ENCODE data around the gene CAMTA1. TPM values are rescaled to one million over a fixed set of nuclear protein-coding genes. Genes with fewer than 3 reads are reported as not detected.

Gene CAMTA1
- total RNA-seq, 1 experiment from 2014 or later: 69.5 TPM

GRCh38 chr1:6775261-6776043, 9.8 kb upstream of the CAMTA1 start:
- H3K4me3 ChIP-seq (replicated peaks in 1 of 2; ENCODE audit: low read depth in 1 of 2, low read length in 2 of 2): no peak overlapping the region
- H3K9me2 ChIP-seq (ENCODE audit: insufficient read depth): no peaks in the 10 kb centered on the region
- CTCF ChIA-PET: no interaction called here
- no peak for TF ChIP-seq ZFX (IDR thresholded peaks at IDR 0.05)
- TF ChIP-seq ZBTB33 (IDR thresholded peaks at IDR 0.05; ENCODE audit: extremely low read depth, insufficient replicate concordance, low read length): no peak
- POLR2A ChIA-PET: no interaction called here
- H3K4me1 ChIP-seq (ENCODE audit: control insufficient read depth in 1 of 2, insufficient read depth in 2 of 2, low read length in 2 of 2): peaks cover 0 to 4% of the 10 kb centered on the region in 2 experiments; a peak in 1 of 4 replicates
- H3K36me3 ChIP-seq (ENCODE audit: control insufficient read depth in 1 of 2, insufficient read depth in 2 of 2, low read length in 2 of 2): no peaks in the 10 kb centered on the region
- RAD21 ChIA-PET (ENCODE audit: low non-redundant PET in 1 of 2, low total read pairs in 2 of 2, uncharacterized antibody in 2 of 2, unreplicated experiment in 2 of 2): no interaction called here
- H3K4me2 ChIP-seq (ENCODE audit: low read length): no peak overlapping the region
- no TSS peak for BruUV-seq (replicated peaks)
- no peaks in the 10 kb centered on the region for H3K9me3 ChIP-seq (ENCODE audit: control insufficient read depth in 1 of 2, insufficient read depth in 1 of 2, low read depth in 1 of 2, low read length in 2 of 2)
- no peak for ATAC-seq
- H3K9ac ChIP-seq (ENCODE audit: low read length): no peak overlapping the region
- H3K79me2 ChIP-seq (ENCODE audit: insufficient read depth, low read length): no peaks in the 10 kb centered on the region
- no peak overlapping the region for H2AFZ ChIP-seq (ENCODE audit: low read depth, low read length, poor library complexity, severe bottlenecking)
- no peaks in the 10 kb centered on the region for H4K20me1 ChIP-seq (ENCODE audit: insufficient read depth)
- peaks cover 4% of the 10 kb centered on the region; the same call in 1 of the 2 replicates for H3K27me3 ChIP-seq (ENCODE audit: insufficient read depth, low read length)
- no peak for DNase-seq (ENCODE audit: low read depth, low spot score)
- H3K27ac ChIP-seq (ENCODE audit: low read depth, low read length): no peak overlapping the region
- intact Hi-C loops (cut with micrococcal nuclease): no loop called here

- H4K20me1 ChIP-seq (ENCODE audit: insufficient read depth): no peaks in the 10 kb centered on the region
- intact Hi-C loops (cut with micrococcal nuclease): no loop called here
- H3K9ac ChIP-seq (ENCODE audit: low read length): no peak overlapping the region
- no peak overlapping the region for H3K27ac ChIP-seq (ENCODE audit: low read depth, low read length)
- RAD21 ChIA-PET (ENCODE audit: low non-redundant PET in 1 of 2, low total read pairs in 2 of 2, uncharacterized antibody in 2 of 2, unreplicated experiment in 2 of 2): no interaction called here
- no TSS peak for BruUV-seq (replicated peaks)
- no peak overlapping the region for H3K4me3 ChIP-seq (replicated peaks in 1 of 2; ENCODE audit: low read depth in 1 of 2, low read length in 2 of 2)
- POLR2A ChIA-PET: no interaction called here
- H3K9me3 ChIP-seq (ENCODE audit: control insufficient read depth in 1 of 2, insufficient read depth in 1 of 2, low read depth in 1 of 2, low read length in 2 of 2): no peaks in the 10 kb centered on the region
- no peaks in the 10 kb centered on the region for H3K4me1 ChIP-seq (ENCODE audit: control insufficient read depth in 1 of 2, insufficient read depth in 2 of 2, low read length in 2 of 2)
- no peaks in the 10 kb centered on the region for H3K27me3 ChIP-seq (ENCODE audit: insufficient read depth, low read length)
- H3K79me2 ChIP-seq (ENCODE audit: insufficient read depth, low read length): no peaks in the 10 kb centered on the region
- no peaks in the 10 kb centered on the region for H3K9me2 ChIP-seq (ENCODE audit: insufficient read depth)
- H3K4me2 ChIP-seq (ENCODE audit: low read length): no peak overlapping the region
- DNase-seq (ENCODE audit: low read depth, low spot score) (no peak), ATAC-seq (no peak)
- CTCF ChIA-PET: no interaction called here
- no peak overlapping the region for H2AFZ ChIP-seq (ENCODE audit: low read depth, low read length, poor library complexity, severe bottlenecking)
- no peaks in the 10 kb centered on the region for H3K36me3 ChIP-seq (ENCODE audit: control insufficient read depth in 1 of 2, insufficient read depth in 2 of 2, low read length in 2 of 2)
- TF ChIP-seq CEBPB (IDR thresholded peaks at IDR 0.05; ENCODE audit: low read depth) (no peak), SRF (IDR thresholded peaks at IDR 0.05; ENCODE audit: low read depth) (no peak), EGR1 (IDR thresholded peaks at IDR 0.05; ENCODE audit: low read depth) (no peak), SP1 (IDR thresholded peaks at IDR 0.05; ENCODE audit: low read depth) (no peak), POLR2A (IDR thresholded peaks at IDR 0.05; ENCODE audit: borderline replicate concordance, extremely low read depth, insufficient read depth, insufficient read length) (no peak), EZH2phosphoT487 (IDR thresholded peaks at IDR 0.05; ENCODE audit: borderline replicate concordance) (no peak), ZFX (IDR thresholded peaks at IDR 0.05) (no peak), ZNF274 (IDR thresholded peaks at IDR 0.05; ENCODE audit: low read depth, low read length) (no peak), JUND (IDR thresholded peaks at IDR 0.05) (no peak), CTCF (IDR thresholded peaks at IDR 0.05 in 2 of 3, conservative IDR thresholded peaks at IDR 0.05 in 1 of 3; ENCODE audit: borderline replicate concordance in 1 of 3, insufficient read depth in 1 of 3, low read depth in 2 of 3, low read length in 2 of 3) (no peak), REST (IDR thresholded peaks at IDR 0.05; ENCODE audit: low read depth) (no peak)
Measured at GRCh38 chr1:6776389-6776788, 8.9 kb upstream of the CAMTA1 start.

All from HCT116 (cell line).